ENCODE measurements around the gene B4GAT1. TPM values are rescaled to one million over a fixed set of nuclear protein-coding genes. Genes with fewer than 3 reads are reported as not detected.

Gene B4GAT1
- total and polyA plus RNA-seq, 9 of the 15 experiments (the other 6 are each of a cell fraction or from before 2014, with no cell fraction given): 0.86 to 9.5 (median 3.8) TPM

DNA sequence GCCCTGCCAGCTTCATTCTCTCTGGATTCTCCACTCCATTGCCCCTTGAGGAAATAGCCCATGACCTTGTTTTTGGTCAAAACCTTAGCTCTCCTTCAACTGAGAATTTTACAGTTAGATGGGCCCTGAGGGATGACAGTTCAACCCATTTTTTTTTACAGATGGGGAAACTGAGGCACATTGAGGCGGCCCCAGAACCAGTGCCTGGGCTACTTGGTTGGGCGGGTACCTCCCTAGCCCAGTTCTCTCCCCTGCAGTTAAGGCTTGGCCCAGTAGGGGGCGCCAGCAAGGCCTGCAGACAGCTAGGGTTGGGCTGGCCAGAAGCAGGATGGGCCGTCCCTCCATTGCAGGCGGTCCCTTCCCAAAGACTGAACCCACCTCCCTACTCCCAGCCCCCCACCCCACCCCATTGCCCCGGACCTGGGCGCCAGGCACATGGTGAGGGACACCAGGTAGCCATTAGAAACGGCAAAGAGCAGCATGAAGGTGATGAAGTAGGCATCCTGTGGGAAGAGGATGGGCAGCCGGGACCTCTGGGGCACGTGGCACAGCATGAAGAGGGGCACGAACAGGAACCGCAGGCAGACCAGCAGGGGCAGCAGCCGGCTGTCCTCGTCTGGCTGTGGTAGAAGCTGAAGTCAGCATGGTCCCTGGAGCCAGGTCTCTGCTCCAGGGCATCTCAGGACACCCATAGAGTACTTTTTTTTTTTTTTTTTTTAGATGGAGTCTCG lies 16.5 kb upstream of the B4GAT1 start (continued):
- TF ChIP-seq RHOXF2B (CRISPR knock-in tag; conservative IDR thresholded peaks at IDR 0.05) (no peak), SAP30 (IDR thresholded peaks at IDR 0.05; ENCODE audit: borderline replicate concordance, insufficient read depth, low read depth, low read length, poor library complexity, severe bottlenecking) (no peak), ARID2 (IDR thresholded peaks at IDR 0.05) (no peak), PRPF4 (IDR thresholded peaks at IDR 0.05; ENCODE audit: insufficient read depth, low read depth, low read length, poor library complexity, severe bottlenecking) (no peak), ILF3 (IDR thresholded peaks at IDR 0.05; ENCODE audit: borderline replicate concordance) (peak; percentile 84; the same call in 1 of the 2 replicates), EHMT2 (IDR thresholded peaks at IDR 0.05) (no peak), MAZ (CRISPR knock-in tag; conservative IDR thresholded peaks at IDR 0.05 in 1 of 2, IDR thresholded peaks at IDR 0.05 in 1 of 2) (peak in 1 of 2 experiments; percentile 32; a peak in 1 of 4 replicates), YBX1 (IDR thresholded peaks at IDR 0.05) (no peak), ZNF140 (CRISPR knock-in tag; IDR thresholded peaks at IDR 0.05) (no peak), PRMT5 (CRISPR knock-in tag; IDR thresholded peaks at IDR 0.05) (no peak), KDM2B (CRISPR knock-in tag; IDR thresholded peaks at IDR 0.05) (no peak), ZNF224 (CRISPR knock-in tag; IDR thresholded peaks at IDR 0.05) (no peak), SUPT5H (IDR thresholded peaks at IDR 0.05) (peak; percentile 57), OTX1 (CRISPR knock-in tag; IDR thresholded peaks at IDR 0.05) (0 out of 2 replicates have a peak, but pooled peaks have one; percentile 9), CXXC5 (CRISPR knock-in tag; IDR thresholded peaks at IDR 0.05) (no peak), ZNF24 (IDR thresholded peaks at IDR 0.05) (no peak), ZNF133 (CRISPR knock-in tag; IDR thresholded peaks at IDR 0.05) (no peak), SMAD3 (CRISPR knock-in tag; conservative IDR thresholded peaks at IDR 0.05) (no peak), EP300 (IDR thresholded peaks at IDR 0.05; ENCODE audit: low read length) (no peak)
- TF ChIP-seq, protein P1, sequence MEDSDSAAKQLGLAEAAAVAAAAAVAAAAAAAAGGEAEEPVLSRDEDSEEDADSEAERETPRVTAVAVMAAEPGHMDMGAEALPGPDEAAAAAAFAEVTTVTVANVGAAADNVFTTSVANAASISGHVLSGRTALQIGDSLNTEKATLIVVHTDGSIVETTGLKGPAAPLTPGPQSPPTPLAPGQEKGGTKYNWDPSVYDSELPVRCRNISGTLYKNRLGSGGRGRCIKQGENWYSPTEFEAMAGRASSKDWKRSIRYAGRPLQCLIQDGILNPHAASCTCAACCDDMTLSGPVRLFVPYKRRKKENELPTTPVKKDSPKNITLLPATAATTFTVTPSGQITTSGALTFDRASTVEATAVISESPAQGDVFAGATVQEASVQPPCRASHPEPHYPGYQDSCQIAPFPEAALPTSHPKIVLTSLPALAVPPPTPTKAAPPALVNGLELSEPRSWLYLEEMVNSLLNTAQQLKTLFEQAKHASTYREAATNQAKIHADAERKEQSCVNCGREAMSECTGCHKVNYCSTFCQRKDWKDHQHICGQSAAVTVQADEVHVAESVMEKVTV (CRISPR knock-in tag; IDR thresholded peaks at IDR 0.05): no peak
- TF ChIP-seq, protein P2, sequence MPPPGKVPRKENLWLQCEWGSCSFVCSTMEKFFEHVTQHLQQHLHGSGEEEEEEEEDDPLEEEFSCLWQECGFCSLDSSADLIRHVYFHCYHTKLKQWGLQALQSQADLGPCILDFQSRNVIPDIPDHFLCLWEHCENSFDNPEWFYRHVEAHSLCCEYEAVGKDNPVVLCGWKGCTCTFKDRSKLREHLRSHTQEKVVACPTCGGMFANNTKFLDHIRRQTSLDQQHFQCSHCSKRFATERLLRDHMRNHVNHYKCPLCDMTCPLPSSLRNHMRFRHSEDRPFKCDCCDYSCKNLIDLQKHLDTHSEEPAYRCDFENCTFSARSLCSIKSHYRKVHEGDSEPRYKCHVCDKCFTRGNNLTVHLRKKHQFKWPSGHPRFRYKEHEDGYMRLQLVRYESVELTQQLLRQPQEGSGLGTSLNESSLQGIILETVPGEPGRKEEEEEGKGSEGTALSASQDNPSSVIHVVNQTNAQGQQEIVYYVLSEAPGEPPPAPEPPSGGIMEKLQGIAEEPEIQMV (tag; conservative IDR thresholded peaks at IDR 0.05; ENCODE audit: low read depth): no peak
- TF ChIP-seq, protein P3, sequence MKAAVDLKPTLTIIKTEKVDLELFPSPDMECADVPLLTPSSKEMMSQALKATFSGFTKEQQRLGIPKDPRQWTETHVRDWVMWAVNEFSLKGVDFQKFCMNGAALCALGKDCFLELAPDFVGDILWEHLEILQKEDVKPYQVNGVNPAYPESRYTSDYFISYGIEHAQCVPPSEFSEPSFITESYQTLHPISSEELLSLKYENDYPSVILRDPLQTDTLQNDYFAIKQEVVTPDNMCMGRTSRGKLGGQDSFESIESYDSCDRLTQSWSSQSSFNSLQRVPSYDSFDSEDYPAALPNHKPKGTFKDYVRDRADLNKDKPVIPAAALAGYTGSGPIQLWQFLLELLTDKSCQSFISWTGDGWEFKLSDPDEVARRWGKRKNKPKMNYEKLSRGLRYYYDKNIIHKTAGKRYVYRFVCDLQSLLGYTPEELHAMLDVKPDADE (conservative IDR thresholded peaks at IDR 0.05; ENCODE audit: control insufficient read depth, low read depth, low read length): no peak
- TF ChIP-seq, protein P4, sequence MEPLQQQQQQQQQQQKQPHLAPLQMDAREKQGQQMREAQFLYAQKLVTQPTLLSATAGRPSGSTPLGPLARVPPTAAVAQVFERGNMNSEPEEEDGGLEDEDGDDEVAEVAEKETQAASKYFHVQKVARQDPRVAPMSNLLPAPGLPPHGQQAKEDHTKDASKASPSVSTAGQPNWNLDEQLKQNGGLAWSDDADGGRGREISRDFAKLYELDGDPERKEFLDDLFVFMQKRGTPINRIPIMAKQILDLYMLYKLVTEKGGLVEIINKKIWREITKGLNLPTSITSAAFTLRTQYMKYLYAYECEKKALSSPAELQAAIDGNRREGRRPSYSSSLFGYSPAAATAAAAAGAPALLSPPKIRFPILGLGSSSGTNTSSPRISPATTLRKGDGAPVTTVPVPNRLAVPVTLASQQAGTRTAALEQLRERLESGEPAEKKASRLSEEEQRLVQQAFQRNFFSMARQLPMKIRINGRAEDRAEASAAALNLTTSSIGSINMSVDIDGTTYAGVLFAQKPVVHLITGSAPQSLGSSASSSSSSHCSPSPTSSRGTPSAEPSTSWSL (CRISPR knock-in tag; IDR thresholded peaks at IDR 0.05; ENCODE audit: borderline replicate concordance): no peak
